ENCODE measurements around the gene RAB11FIP2.

Gene RAB11FIP2

GRCh38 chr10:118033905-118034304 is 12.8 kb downstream of the RAB11FIP2 start:
- no peak for DNase-seq

GRCh38 chr10:118032564-118032963 is 14.2 kb downstream of the RAB11FIP2 start:
- DNase-seq: no peak

GRCh38 chr10:118031351-118032075 is 15.2 kb downstream of the RAB11FIP2 start:
- DNase-seq: no peak

GRCh38 chr10:118028619-118029018 is 18.1 kb downstream of the RAB11FIP2 start:
- no peak for DNase-seq

GRCh38 chr10:118027397-118027796 is 19.3 kb downstream of the RAB11FIP2 start:
- DNase-seq: no peak

- DNase-seq: no peak
Observed at GRCh38 chr10:118026936-118027335, 19.8 kb downstream of the RAB11FIP2 start.

- no peak for DNase-seq
Observed at GRCh38 chr10:118020365-118020764, 26.4 kb downstream of the RAB11FIP2 start.

GRCh38 chr10:118017850-118018249 is 28.9 kb downstream of the RAB11FIP2 start:
- DNase-seq: no peak

- DNase-seq: no peak
Observed at GRCh38 chr10:118017071-118017740, 29.5 kb downstream of the RAB11FIP2 start.

GRCh38 chr10:118012952-118013525 is 33.7 kb downstream of the RAB11FIP2 start:
- DNase-seq: no peak

GRCh38 chr10:118007773-118008172 is 39.0 kb downstream of the RAB11FIP2 start:
- no peak for DNase-seq

- DNase-seq: no peak
Observed at GRCh38 chr10:118003126-118003525, 43.6 kb downstream of the RAB11FIP2 start.

GRCh38 chr10:118002581-118002980 is 44.2 kb downstream of the RAB11FIP2 start:
- DNase-seq: no peak

GRCh38 chr10:117997673-117998072 is 49.1 kb downstream of the RAB11FIP2 start:
- DNase-seq: no peak

- DNase-seq: no peak
Observed at GRCh38 chr10:117996709-117997108, 50.0 kb downstream of the RAB11FIP2 start.

GRCh38 chr10:117994771-117995170 is 52.0 kb downstream of the RAB11FIP2 start:
- DNase-seq: no peak

- no peak for DNase-seq
Observed at GRCh38 chr10:117993166-117993565, 53.6 kb downstream of the RAB11FIP2 start.

- DNase-seq: no peak
Observed at GRCh38 chr10:117991701-117992100, 55.0 kb downstream of the RAB11FIP2 start.

GRCh38 chr10:117989962-117990361 is 56.8 kb downstream of the RAB11FIP2 start:
- DNase-seq: no peak

- no peak for DNase-seq
Observed at GRCh38 chr10:117988814-117989213, 57.9 kb downstream of the RAB11FIP2 start.

- DNase-seq: no peak
Observed at GRCh38 chr10:117987244-117987909, 59.4 kb downstream of the RAB11FIP2 start.

- no peak for DNase-seq
Observed at GRCh38 chr10:117983961-117984360, 62.8 kb downstream of the RAB11FIP2 start.

Data from right forelimb (tissue), 1 donor.